Ovary (tissue), 9 donors: ENCODE measurements around the gene SLK. TPM values are rescaled to one million over a fixed set of nuclear protein-coding genes. Genes with fewer than 3 reads are reported as not detected.

Source experiments
- DNase-seq, 5 donors: peaks; one replicate each; pipeline ENCODE4 v3.0.0-alpha.2; 2019 to 2020
- H3K27ac ChIP-seq, 2 donors: fragments of 200-600 bp; one replicate each; pipeline versions ENCODE4 v1.5.1 to v1.8.0; 2019 to 2022
- H3K27me3 ChIP-seq: fragments of 200-600 bp; one replicate; pipeline ENCODE4 v1.8.0; 2022
- H3K36me3 ChIP-seq: fragments of 200-600 bp; sonication (generic); one replicate; pipeline ENCODE4 v1.5.1; 2019
- H3K4me1 ChIP-seq: one replicate; pipeline ENCODE4 v1.8.1; 2013; ENCODE audit warnings: mild to moderate bottlenecking, moderate library complexity; ENCODE audit not compliant: insufficient read depth
- H3K4me3 ChIP-seq: fragments of 200-600 bp; sonication (generic); one replicate; pipeline ENCODE4 v1.5.1; 2017
- H3K9me3 ChIP-seq, 2 donors: fragments of 200-600 bp in 1 of 2; sonication (generic) in 1 of 2; one replicate each; pipeline versions ENCODE4 v1.5.1 to v1.8.1; 2013 to 2019; ENCODE audit warnings: mild to moderate bottlenecking in 1 of 2, moderate library complexity in 1 of 2
- CTCF ChIP-seq, 3 donors: fragments of 450-650 bp in 2 of 3; fragments of 200-600 bp in 1 of 3; IDR thresholded peaks; one replicate each; pipeline versions ENCODE4 v1.5.1 to v1.8.0; 2016 to 2022; ENCODE audit warnings: antibody characterized with exemption in 3 of 3, mild to moderate bottlenecking in 1 of 3
- EP300 ChIP-seq: sonication (generic); formaldehyde crosslinking; IDR thresholded peaks from one replicate; pipeline ENCODE4 v1.6.1; 2017; ENCODE audit warnings: antibody characterized with exemption
- POLR2A ChIP-seq: fragments of 450-650 bp; IDR thresholded peaks from one replicate; pipeline ENCODE4 v1.6.1; 2017; ENCODE audit warnings: antibody characterized with exemption, mild to moderate bottlenecking, moderate library complexity
- WGBS, 3 donors: extraction: QIAGEN DNeasy Blood & Tissue Kit in 1 of 3; methylation state at CpG; one replicate each; pipeline versions ENCODE4 v1.1.5 to v1.1.7; 2013 to 2017; 5-methylcytosine and 5-hydroxymethylcytosine counted together
- intact Hi-C, 4 donors: fragments of 100-400 bp; cut with DNase I; formaldehyde crosslinking; loops; one replicate each; pipeline versions ENCODE4 v1.11.0 to v1.15.1; 2022 to 2023
- polyA plus RNA-seq, 2 donors: library from polyadenylated mRNA; stranded (reverse); fragments of 200-250 nt in 1 of 2; fragments of 350-450 nt in 1 of 2; fragmentation: Illumina TruSeq in 1 of 2; extraction: RNeasy Lipid Tissue Mini Kit (QIAGEN cat#74804) in 1 of 2; gene quantifications; one replicate each; pipeline ENCODE4 v1.2.3, GENCODE V29; 2013 to 2014
- total RNA-seq, 7 donors: library from RNA; depleted of rRNA in 2 of 7; stranded (reverse); fragments of >200 nt in 2 of 7; fragmentation: NEBNext Ultra II Directional in 3 of 7; extraction: Animal tissue kit (Norgen Biotek cat#: 25700) in 3 of 7; gene quantifications; one replicate each; pipeline versions ENCODE4 v1.1.0 to v1.2.4, GENCODE V29; 2016 to 2023
- donor health status: DM: no; HTN: no; CAD: no; lungs with moderate emphysema.
- donor health status: DM: no; HTN: no; CAD: no.
- donor health status: Bipolar disorder and iron deficiency.
- donor health status: DM: yes; HTN: yes; CAD: no.
- donor health status: DM: no; HTN: no; CAD: no.
- donor health status: DM: yes; HTN: yes; CAD: no.

The SLK gene
- total and polyA plus RNA-seq, 9 donors = 19.9 to 71.5 (median 43.4) TPM

GRCh38 chr10:104038958-104039752 is 72.2 kb downstream of the SLK start:
- H3K27me3 ChIP-seq = no peaks in the 10 kb centered on the region
- no peaks in the 10 kb centered on the region for H3K36me3 ChIP-seq
- no peak overlapping the region for H3K27ac ChIP-seq
- H3K9me3 ChIP-seq = no peaks in the 10 kb centered on the region
- H3K4me1 ChIP-seq = no peaks in the 10 kb centered on the region
- intact Hi-C loops = no loop called here
- no peak overlapping the region for H3K4me3 ChIP-seq
- no peak for DNase-seq
- WGBS, 3 donors = 90 to 91% (median 90%) methylated on average over 7 of the region's 7 CpGs
- TF ChIP-seq EP300 (no peak), CTCF (IDR thresholded peaks at IDR 0.05) (no peak), POLR2A (no peak)

GRCh38 chr10:104040382-104040781 is 73.4 kb downstream of the SLK start:
- TF ChIP-seq EP300 = no peak
- TF ChIP-seq CTCF (IDR thresholded peaks at IDR 0.05) = no peak
- WGBS, 3 donors = 50 to 73% (median 73%) methylated on average over 6 of the region's 6 CpGs
- DNase-seq = no peak
- Histone ChIP-seq H3K9me3 (no peaks in the 10 kb centered on the region), H3K4me3 (no peak overlapping the region), H3K36me3 (no peaks in the 10 kb centered on the region), H3K27me3 (no peaks in the 10 kb centered on the region), H3K27ac (no peak overlapping the region), H3K4me1 (no peaks in the 10 kb centered on the region)
- intact Hi-C loops = loop anchor here in 1 of 4 donors (5.0 kb wide), 2 partner anchors 167 to 943 kb away; no protein-coding TSS in a partner anchor

- Histone ChIP-seq H3K4me1 (no peaks in the 10 kb centered on the region), H3K36me3 (no peaks in the 10 kb centered on the region), H3K4me3 (no peak overlapping the region), H3K27me3 (no peaks in the 10 kb centered on the region), H3K9me3 (no peaks in the 10 kb centered on the region), H3K27ac (no peak overlapping the region)
- TF ChIP-seq EP300 = no peak
- TF ChIP-seq POLR2A = no peak
- TF ChIP-seq CTCF (IDR thresholded peaks at IDR 0.05) = no peak
- intact Hi-C loops = loop anchor here in 1 of 4 donors (5.0 kb wide), 2 partner anchors 166 to 944 kb away; no protein-coding TSS in a partner anchor
- 78 to 91% (median 80%) methylated on average over 9 of the region's 9 CpGs for WGBS, 3 donors
- no peak for DNase-seq
Measured at GRCh38 chr10:104040862-104041789, 74.2 kb downstream of the SLK start.

GRCh38 chr10:104041891-104042535 is 75.1 kb downstream of the SLK start:
- H3K9me3 ChIP-seq = no peaks in the 10 kb centered on the region
- TF ChIP-seq EP300 (no peak), CTCF (IDR thresholded peaks at IDR 0.05) (no peak), POLR2A (no peak)
- intact Hi-C loops = loop anchor here in 1 of 4 donors (5.0 kb wide), 2 partner anchors 165 to 945 kb away; no protein-coding TSS in a partner anchor
- H3K4me3 ChIP-seq = no peak overlapping the region
- H3K27me3 ChIP-seq = no peaks in the 10 kb centered on the region
- whole genome bisulfite sequencing, 3 donors = 74 to 79% (median 76%) methylated on average over 14 of the region's 14 CpGs
- DNase-seq = no peak
- H3K4me1 ChIP-seq = no peaks in the 10 kb centered on the region
- no peaks in the 10 kb centered on the region for H3K36me3 ChIP-seq
- H3K27ac ChIP-seq = no peak overlapping the region
